HCT116 (cell line): ENCODE results near the gene SLC10A7. TPM values are rescaled to one million over a fixed set of nuclear protein-coding genes. Genes with fewer than 3 reads are reported as not detected.

Experiments
- ATAC-seq: fragments of 200-7000 bp; cut with Tn5 transposase; 2 replicates; pipeline ENCODE4 v1.9.1; 2020; ENCODE audit warnings: mild to moderate bottlenecking, moderate library complexity
- BruUV-seq: library from RNA; stranded (reverse); fragments of 400-500 nt; replicated peaks from 2 replicates; lab custom pipeline; 2021; lab: Mats Ljungman, UMichigan
- CTCF ChIA-PET: fragments of 300-600 bp; sonication (Branson Sonifier 250); formaldehyde crosslinking; loops from one replicate; lab custom pipeline; 2021; ENCODE audit warnings: antibody characterized with exemption; lab: Charles Lee
- POLR2A ChIA-PET: fragments of 300-600, 350-600 bp; sonication (Branson Sonifier 250); formaldehyde crosslinking; loops from one replicate; lab custom pipeline; 2021; ENCODE audit warnings: antibody characterized with exemption; lab: Charles Lee
- RAD21 ChIA-PET, 2 experiments: fragments of 300-600 bp; sonication (Branson Sonifier 250); formaldehyde crosslinking; loops; one replicate each; lab custom pipeline; 2023; ENCODE audit warnings: low total read pairs in 2 of 2; ENCODE audit not compliant: uncharacterized antibody in 2 of 2, unreplicated experiment in 2 of 2, low non-redundant PET in 1 of 2; lab: Charles Lee
- DNase-seq: peaks from one replicate; pipeline ENCODE4 v3.0.0-alpha.2; 2010; ENCODE audit warnings: low read depth, low spot score
- H2AFZ ChIP-seq: fragments of 200-600 bp; shearing (Covaris generic), sonication (generic); 2 replicates; pipeline ENCODE4 v1.6.1; 2017; ENCODE audit warnings: low read depth, mixed run types, mixed read lengths, antibody characterized with exemption, low read length; ENCODE audit not compliant: poor library complexity, severe bottlenecking
- H3K27ac ChIP-seq: 2 replicates; pipeline ENCODE4 v1.5.1; 2012; ENCODE audit warnings: low read depth, low read length
- H3K27me3 ChIP-seq: fragments of 200-600 bp; sonication (generic); 2 replicates; pipeline ENCODE4 v1.6.1; 2016; ENCODE audit warnings: mixed run types, low read length, mixed read lengths; ENCODE audit not compliant: insufficient read depth
- H3K36me3 ChIP-seq, 2 experiments: fragments of 200-500 bp in 1 of 2; fragments of 200-600 bp in 1 of 2; sonication (Bioruptor generic) in 1 of 2; sonication (generic) in 1 of 2; 2 replicates each; pipeline versions ENCODE4 v1.5.1 to v1.6.1; 2014 to 2016; ENCODE audit warnings: low read length in 2 of 2, inconsistent platforms in 1 of 2, mixed read lengths in 1 of 2, mixed run types in 1 of 2; ENCODE audit not compliant: insufficient read depth in 2 of 2, control insufficient read depth in 1 of 2
- H3K4me1 ChIP-seq, 2 experiments: fragments of 200-600 bp in 1 of 2; sonication (generic) in 1 of 2; 2 replicates each; pipeline versions ENCODE4 v1.5.1 to v1.6.1; 2012 to 2017; ENCODE audit warnings: low read length in 2 of 2, inconsistent platforms in 1 of 2, mild to moderate bottlenecking in 1 of 2, mixed read lengths in 1 of 2, mixed run types in 1 of 2, moderate library complexity in 1 of 2; ENCODE audit not compliant: insufficient read depth in 2 of 2, control insufficient read depth in 1 of 2
- H3K4me2 ChIP-seq: fragments of 200-600 bp; sonication (generic); 2 replicates; pipeline ENCODE4 v1.6.1; 2017; ENCODE audit warnings: mixed run types, low read length, mixed read lengths
- H3K4me3 ChIP-seq, 2 experiments: fragments of 200-600 bp in 1 of 2; sonication (generic) in 1 of 2; replicated peaks in 1 of 2; 2 replicates each; pipeline ENCODE4 v1.5.1; 2011 to 2016; ENCODE audit warnings: low read length in 2 of 2, control low read depth in 1 of 2, low read depth in 1 of 2, mild to moderate bottlenecking in 1 of 2, mixed read lengths in 1 of 2, mixed run types in 1 of 2
- H3K79me2 ChIP-seq: fragments of 200-600 bp; sonication (generic); 2 replicates; pipeline ENCODE4 v1.6.1; 2017; ENCODE audit warnings: mild to moderate bottlenecking, mixed run types, low read length, moderate library complexity, mixed read lengths; ENCODE audit not compliant: insufficient read depth
- H3K9ac ChIP-seq: fragments of 200-600 bp; sonication (generic); 2 replicates; pipeline ENCODE4 v1.6.1; 2016; ENCODE audit warnings: low read length, mixed read lengths
- H3K9me2 ChIP-seq: fragments of 200-600 bp; sonication (generic), shearing (Covaris generic); 2 replicates; pipeline ENCODE4 v1.6.1; 2017; ENCODE audit warnings: mixed run types, mild to moderate bottlenecking, moderate library complexity; ENCODE audit not compliant: insufficient read depth
- H3K9me3 ChIP-seq, 2 experiments: fragments of 200-500 bp in 1 of 2; fragments of 200-600 bp in 1 of 2; sonication (Bioruptor generic) in 1 of 2; sonication (generic) in 1 of 2; 2 replicates each; pipeline ENCODE4 v1.6.1; 2014 to 2017; ENCODE audit warnings: low read length in 2 of 2, mixed read lengths in 2 of 2, inconsistent platforms in 1 of 2, low read depth in 1 of 2, mild to moderate bottlenecking in 1 of 2, mixed run types in 1 of 2, moderate library complexity in 1 of 2; ENCODE audit not compliant: control insufficient read depth in 1 of 2, insufficient read depth in 1 of 2
- H4K20me1 ChIP-seq: fragments of 200-600 bp; sonication (generic), shearing (Covaris generic); 2 replicates; pipeline ENCODE4 v1.6.1; 2017; ENCODE audit warnings: mixed run types, mild to moderate bottlenecking, moderate library complexity; ENCODE audit not compliant: insufficient read depth
- EZH2 ChIP-seq: fragments of 200-600 bp; sonication (generic); IDR thresholded peaks from 2 replicates; pipeline ENCODE4 v1.6.1; 2017; ENCODE audit warnings: antibody characterized with exemption, mixed run types
- JUND ChIP-seq: IDR thresholded peaks from 2 replicates; pipeline ENCODE4 v1.6.1; 2012
- RAD21 ChIP-seq: IDR thresholded peaks from 2 replicates; pipeline ENCODE4 v1.6.1; 2012; ENCODE audit warnings: low read depth, mild to moderate bottlenecking
- intact Hi-C: fragments of 100-400 bp; cut with micrococcal nuclease; formaldehyde crosslinking; loops from 2 replicates; pipeline ENCODE4 v1.10.0; 2022
- total RNA-seq: library from RNA; stranded (reverse); gene quantifications from one replicate; pipeline ENCODE4 v1.2.1, GENCODE V29; 2021; ENCODE audit not compliant: unreplicated experiment
- TF ChIP-seq, protein P1 (sequence below), 3 experiments: fragments of 200-600 bp in 1 of 3; sonication (generic) in 1 of 3; IDR thresholded peaks in 2 of 3; conservative IDR thresholded peaks in 1 of 3; 2 replicates each; pipeline ENCODE4 v1.5.1; 2012 to 2017; ENCODE audit warnings: low read depth in 2 of 3, low read length in 2 of 3, antibody characterized with exemption in 1 of 3, borderline replicate concordance in 1 of 3, control low read depth in 1 of 3, mild to moderate bottlenecking in 1 of 3, mixed read lengths in 1 of 3, mixed run types in 1 of 3, moderate library complexity in 1 of 3; ENCODE audit not compliant: insufficient read depth in 1 of 3

The SLC10A7 gene
- total RNA-seq, 1 experiment from 2014 or later = 5.5 TPM

DNA sequence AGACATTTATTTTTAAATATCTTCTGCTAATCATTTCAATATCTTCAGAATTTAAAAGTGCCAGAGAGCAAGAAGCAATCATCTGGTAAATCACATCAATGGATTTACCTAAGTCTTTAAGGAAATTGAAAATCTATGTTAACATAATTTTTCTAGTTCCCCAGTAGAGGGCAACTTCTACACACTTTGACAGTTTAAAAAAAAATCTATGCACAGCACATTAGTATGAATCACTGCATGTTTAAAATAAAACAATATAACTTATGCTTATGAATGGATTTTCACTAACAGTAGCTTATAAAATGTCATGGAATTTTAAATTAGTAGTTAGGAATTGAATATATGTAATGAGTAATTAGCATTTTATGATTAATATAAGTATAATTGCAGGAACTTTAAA is 180.9 kb downstream of the SLC10A7 start:
- no peaks in the 10 kb centered on the region for H3K9me2 ChIP-seq
- H4K20me1 ChIP-seq = no peaks in the 10 kb centered on the region
- H2AFZ ChIP-seq = no peak overlapping the region
- H3K9ac ChIP-seq = no peak overlapping the region
- no peak overlapping the region for H3K4me2 ChIP-seq
- ChIA-PET CTCF (interaction anchor here (0.8 kb wide), 1 partner anchor 227 kb away, joined by 3 read pairs; no protein-coding TSS in a partner anchor), POLR2A (no interaction called here), RAD21 (no interaction called here)
- no peaks in the 10 kb centered on the region for H3K36me3 ChIP-seq
- ATAC-seq (peak; percentile 50; the same call in 1 of the 2 replicates), DNase-seq (no peak)
- H3K27me3 ChIP-seq = no peaks in the 10 kb centered on the region
- no peaks in the 10 kb centered on the region for H3K79me2 ChIP-seq
- no peaks in the 10 kb centered on the region for H3K9me3 ChIP-seq
- no peak overlapping the region for H3K4me3 ChIP-seq
- no TSS peak for BruUV-seq
- intact Hi-C loops = loop anchor here (5.0 to 10.0 kb wide), 3 partner anchors 182 to 1254 kb away; partner anchors contain the start of gene SLC10A7
- no peak overlapping the region for H3K27ac ChIP-seq
- H3K4me1 ChIP-seq = peaks cover 6 to 7% of the 10 kb centered on the region in 2 experiments; a peak in 3 of 4 replicates
- TF ChIP-seq JUND (no peak), RAD21 (peak; percentile 60)
- TF ChIP-seq, protein P1, sequence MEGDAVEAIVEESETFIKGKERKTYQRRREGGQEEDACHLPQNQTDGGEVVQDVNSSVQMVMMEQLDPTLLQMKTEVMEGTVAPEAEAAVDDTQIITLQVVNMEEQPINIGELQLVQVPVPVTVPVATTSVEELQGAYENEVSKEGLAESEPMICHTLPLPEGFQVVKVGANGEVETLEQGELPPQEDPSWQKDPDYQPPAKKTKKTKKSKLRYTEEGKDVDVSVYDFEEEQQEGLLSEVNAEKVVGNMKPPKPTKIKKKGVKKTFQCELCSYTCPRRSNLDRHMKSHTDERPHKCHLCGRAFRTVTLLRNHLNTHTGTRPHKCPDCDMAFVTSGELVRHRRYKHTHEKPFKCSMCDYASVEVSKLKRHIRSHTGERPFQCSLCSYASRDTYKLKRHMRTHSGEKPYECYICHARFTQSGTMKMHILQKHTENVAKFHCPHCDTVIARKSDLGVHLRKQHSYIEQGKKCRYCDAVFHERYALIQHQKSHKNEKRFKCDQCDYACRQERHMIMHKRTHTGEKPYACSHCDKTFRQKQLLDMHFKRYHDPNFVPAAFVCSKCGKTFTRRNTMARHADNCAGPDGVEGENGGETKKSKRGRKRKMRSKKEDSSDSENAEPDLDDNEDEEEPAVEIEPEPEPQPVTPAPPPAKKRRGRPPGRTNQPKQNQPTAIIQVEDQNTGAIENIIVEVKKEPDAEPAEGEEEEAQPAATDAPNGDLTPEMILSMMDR (IDR thresholded peaks at IDR 0.05 in 2 of 3, conservative IDR thresholded peaks at IDR 0.05 in 1 of 3; ENCODE audit: borderline replicate concordance in 1 of 3, insufficient read depth in 1 of 3, low read depth in 2 of 3, low read length in 2 of 3) = peak; percentile 25 to 59 (median 45); a peak in 4 of 6 replicates

DNA sequence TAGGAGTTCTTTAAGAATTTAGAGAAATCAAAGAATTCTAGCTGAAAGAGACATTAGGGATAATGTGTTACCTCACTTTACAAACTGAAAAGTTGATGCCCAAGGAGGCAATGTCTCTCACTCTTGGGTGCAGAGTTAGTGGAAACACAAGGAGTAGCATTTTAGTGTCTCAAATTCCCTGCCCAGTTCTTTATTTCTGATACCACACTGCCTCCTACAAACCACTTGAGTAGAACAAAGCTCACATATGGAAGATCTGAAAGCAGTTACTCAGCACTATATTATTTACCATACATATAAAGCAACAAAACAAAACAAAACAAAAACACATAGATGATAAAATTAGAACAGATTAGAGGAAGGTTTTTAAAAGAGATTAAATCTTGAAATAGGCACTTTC is 183.2 kb downstream of the SLC10A7 start:
- Histone ChIP-seq H3K4me2 (no peak overlapping the region), H3K27ac (no peak overlapping the region), H3K9me3 (no peaks in the 10 kb centered on the region), H3K79me2 (no peaks in the 10 kb centered on the region), H3K4me1 (peaks cover 15 to 19% of the 10 kb centered on the region in 2 experiments; a peak in 3 of 4 replicates), H3K36me3 (no peaks in the 10 kb centered on the region), H3K4me3 (no peak overlapping the region), H3K27me3 (no peaks in the 10 kb centered on the region), H4K20me1 (no peaks in the 10 kb centered on the region), H2AFZ (no peak overlapping the region), H3K9me2 (no peaks in the 10 kb centered on the region), H3K9ac (no peak overlapping the region)
- ChIA-PET RAD21 (no interaction called here), POLR2A (no interaction called here), CTCF (interaction anchor here (0.5 kb wide), 1 partner anchor 128 kb away, joined by 4 read pairs; no protein-coding TSS in a partner anchor)
- TF ChIP-seq EZH2 = no peak
- TF ChIP-seq, protein P1 (IDR thresholded peaks at IDR 0.05 in 2 of 3, conservative IDR thresholded peaks at IDR 0.05 in 1 of 3; ENCODE audit: borderline replicate concordance in 1 of 3, insufficient read depth in 1 of 3, low read depth in 2 of 3, low read length in 2 of 3) = peak in 1 of 3 experiments; percentile 30; a peak in 1 of 6 replicates
- TF ChIP-seq RAD21 = peak; percentile 52
- intact Hi-C loops = loop anchor here (10.0 kb wide), 2 partner anchors 244 to 1124 kb away; no protein-coding TSS in a partner anchor
- BruUV-seq = no TSS peak
- ATAC-seq = no peak
- no peak for DNase-seq
